GM18909 (cell line): Measurements from ENCODE around the gene CRABP2.

Experiments used
- ATAC-seq: cut with Tn5 transposase; IDR thresholded peaks from one replicate; pipeline ENCODE4 v1.9.1; 2021; ENCODE audit warnings: mild to moderate bottlenecking; ENCODE audit not compliant: unreplicated experiment, poor library complexity

Gene CRABP2

DNA sequence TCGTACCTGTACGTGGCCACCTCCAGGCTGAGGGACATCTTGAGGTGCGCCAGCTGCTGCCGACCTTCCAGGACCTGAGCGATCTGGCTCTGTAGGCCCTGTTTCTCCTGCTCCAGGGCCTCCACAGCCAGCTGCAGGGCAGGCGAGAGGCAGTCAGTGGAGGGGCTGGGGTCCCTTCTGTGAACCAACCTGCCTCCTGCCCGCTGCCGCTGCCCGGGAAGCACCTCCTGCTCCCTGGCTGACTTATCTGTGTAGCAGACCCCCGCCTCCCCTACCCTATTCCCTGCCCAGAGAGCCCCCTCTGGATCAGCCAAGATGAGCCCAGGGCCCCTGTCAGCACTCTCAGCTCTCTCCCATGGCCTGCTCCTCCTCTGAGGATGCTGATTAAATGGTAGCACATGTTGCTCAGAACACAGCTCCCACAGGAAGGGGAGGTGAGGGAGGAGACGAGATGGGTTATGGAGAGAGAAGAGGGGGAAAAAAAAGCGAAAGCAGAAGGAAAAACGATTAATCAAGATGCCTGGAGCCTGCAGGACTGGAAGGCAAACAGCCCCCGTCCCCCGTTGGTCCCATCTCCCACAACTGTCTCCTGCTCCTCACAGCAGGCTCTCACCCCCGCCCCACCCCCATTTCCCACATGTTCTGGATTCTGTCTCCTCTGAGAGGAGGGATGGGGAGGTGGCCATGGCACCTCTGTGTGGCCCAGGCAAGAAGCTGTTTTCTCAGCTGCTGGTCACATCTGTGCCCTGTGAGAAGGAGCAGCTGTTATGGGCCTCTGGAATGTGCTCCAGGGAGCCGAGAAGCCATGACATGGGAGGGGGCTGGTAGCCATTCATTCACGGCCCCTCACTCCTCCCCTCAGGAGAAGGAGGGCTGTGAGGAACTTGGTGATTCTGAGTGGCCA is 29.9 kb downstream of the CRABP2 start:
- no peak for ATAC-seq

DNA sequence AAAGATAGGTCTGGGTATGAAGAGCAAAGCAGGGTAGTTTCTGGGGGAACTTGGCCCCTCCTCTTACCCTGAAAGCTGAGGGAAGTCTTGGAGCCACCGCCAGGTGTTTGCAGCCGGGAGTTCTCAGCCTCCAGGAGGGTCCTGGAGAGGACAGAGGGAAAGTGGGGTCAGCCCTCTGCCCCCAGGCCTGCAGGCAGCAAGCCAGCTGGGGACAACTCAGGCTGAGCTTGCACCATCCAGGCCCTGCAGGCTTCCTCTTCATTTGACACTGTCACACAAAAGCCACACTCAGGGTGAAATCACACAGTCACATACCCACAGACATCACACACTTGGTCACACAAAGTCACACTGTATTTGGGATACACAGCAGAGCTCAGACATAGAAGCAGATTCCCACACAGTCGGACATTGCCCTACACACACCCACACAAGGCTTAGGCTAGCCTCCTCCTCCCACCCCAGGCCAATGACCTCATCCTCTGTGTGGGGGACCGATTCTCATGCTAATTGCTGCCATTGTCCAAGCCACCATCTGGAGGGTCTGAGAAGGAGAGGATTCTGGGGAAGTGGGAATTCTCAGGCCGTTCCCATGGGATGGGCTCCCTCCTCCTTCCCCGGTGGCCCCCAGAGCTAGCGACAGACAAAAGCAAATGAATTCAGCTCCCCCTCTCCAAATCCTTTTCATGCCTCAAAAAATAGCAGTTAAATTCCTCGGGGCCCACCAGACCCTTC is 31.8 kb downstream of the CRABP2 start:
- ATAC-seq = no peak

DNA sequence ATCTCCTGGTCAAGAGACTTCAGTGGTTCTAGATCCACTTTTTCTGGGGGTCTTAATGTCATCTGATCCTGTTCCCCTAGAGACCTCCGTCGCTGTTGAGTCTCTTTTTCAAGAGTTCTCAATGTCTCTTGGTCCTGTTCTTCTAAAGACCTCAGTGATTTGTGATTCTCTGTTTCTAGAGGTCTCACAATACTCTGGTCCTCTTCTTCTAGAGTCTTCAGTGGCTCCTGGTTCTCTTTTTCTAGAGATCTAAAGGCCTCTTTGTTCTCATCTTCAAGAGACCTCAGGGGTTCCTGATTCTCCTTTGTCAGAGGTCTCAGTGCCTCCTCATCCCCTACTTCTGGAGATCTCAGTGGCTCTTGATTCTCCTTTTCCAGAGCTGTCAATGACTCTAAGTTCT is 33.6 kb downstream of the CRABP2 start:
- no peak for ATAC-seq

DNA sequence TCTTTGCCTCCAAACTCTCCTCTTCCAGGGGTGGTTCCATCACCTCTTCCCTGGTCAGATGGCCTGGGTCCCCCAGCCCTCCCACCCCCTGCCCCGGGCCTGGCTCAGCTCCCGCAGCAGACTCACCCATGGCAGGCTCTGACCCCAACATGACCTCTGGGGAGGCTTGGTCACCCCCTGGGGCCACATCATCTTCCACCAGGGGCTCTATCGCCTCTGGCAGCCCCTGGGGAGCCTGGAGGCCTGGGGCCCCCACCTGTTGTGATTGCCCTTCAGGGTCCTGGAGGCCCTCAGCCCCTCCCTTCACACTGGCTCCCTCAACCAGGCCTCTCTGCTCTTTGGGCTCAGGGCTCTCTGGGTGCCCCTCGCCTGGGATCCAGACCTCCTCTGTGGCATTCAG is 34.6 kb downstream of the CRABP2 start:
- ATAC-seq = no peak

DNA sequence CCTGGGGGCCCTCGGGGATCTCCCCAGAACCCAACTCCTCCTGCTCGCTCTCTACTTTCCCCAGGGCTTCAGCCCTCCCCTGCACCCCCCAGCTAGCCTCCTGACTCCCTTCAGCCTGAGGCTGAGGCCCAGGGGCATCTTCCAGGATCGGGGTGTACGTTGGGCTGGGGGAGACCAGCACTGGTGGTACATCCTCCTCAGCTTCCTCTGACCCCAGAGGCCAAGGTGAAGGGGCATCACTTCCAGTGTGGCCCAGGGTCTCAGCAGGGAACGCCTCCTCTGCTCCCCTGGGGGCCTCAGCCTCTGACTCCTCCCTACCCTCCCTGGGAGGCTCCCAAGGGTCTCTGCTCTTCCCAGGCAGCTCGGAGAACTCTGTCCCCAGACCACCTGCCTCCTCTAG is 35.0 kb downstream of the CRABP2 start:
- ATAC-seq = no peak

DNA sequence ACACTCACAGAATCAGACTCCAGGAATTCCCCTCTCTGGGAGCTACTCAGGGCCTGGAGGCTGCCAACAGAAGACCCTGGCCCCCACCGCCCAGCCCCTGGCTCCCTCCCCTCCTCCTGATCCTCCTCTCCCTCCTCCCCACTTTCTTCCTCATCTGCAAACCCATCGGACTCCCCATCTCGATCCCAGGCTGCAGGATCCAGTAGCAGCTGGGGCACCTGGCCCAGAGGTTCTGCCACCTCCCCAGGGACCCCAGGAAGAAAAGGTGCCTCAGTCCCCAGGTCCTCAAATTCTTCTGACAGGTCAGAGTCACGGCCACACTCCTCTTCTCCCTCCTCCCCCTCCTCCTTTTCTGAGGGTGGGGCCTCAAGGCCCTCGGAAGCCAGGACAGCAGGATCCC is 35.6 kb downstream of the CRABP2 start:
- no peak for ATAC-seq

DNA sequence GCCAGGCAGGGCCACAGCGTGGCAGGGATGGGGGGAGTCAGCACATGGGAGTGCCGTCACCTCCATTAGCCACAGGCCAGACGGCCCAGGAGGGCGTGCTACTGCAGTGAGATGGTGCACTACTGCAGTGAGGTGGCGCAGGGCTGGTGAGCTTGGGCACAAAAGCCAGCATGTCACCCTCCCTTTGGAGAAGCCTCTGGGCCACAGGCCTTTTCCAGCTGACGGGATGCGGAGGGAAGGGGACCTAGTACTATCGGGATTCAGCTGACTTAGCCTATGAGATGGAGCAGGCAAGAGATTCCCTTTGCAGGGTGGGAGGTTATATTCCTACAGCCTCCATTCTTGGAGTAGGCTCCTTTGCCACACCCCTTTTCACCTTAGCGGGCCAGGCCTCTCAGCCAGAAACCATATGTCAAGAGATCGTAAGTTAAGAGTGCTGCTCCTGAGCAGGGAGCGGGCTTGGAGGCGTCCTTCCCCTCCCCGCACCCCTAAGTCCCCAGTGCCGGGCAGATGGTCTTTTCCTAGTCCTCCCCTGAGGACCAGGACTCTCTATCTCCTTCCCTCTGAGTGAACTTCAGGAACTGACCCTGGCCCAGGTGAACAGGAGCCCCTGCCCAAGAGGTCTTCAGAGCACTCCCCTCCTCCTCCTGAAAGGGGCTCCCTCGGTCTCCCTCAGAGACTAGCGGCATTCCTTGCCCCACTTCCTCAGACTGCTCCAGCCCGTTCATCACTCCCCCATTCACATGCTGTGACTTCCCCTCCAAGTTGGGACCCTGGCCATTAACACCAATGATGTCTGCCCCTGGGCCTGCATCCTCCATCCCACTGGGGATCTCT is 36.4 kb downstream of the CRABP2 start:
- no peak for ATAC-seq

DNA sequence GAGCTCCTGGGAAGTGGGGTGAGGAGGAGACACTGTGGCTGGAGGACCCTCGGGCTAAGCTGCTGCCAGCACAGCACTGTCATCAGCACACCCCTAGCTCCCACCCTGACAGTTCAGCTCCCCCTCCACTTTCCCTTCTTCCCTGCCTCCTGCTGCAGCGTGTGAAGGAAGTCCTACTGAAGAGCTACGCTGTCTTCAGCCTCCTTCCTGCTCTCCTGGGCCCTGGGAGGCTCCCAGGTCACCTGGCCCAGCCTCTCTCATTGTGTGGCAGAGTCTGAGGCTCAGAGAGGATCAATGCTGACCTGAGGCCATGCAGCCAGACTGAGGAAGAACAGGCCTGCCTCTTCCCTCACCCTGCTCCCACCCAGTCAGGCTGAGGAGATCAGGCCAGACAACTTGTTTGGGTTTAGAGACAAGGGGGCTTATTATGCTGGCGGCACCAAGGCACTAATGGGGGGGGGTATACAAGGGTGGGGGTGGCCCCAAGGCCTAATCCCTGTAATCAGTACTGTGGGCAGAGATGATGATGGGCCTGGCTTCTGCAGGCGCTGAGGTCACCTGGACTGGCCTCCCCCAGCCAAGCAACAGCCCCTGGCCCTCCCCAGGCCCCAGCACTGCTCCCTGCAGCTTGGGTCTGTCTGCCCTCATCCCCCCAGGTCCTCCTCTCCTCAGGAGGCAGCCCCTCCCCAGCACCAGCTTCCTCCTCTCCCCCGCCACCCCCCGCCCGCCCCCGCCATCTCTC is 37.2 kb downstream of the CRABP2 start:
- ATAC-seq = no peak

DNA sequence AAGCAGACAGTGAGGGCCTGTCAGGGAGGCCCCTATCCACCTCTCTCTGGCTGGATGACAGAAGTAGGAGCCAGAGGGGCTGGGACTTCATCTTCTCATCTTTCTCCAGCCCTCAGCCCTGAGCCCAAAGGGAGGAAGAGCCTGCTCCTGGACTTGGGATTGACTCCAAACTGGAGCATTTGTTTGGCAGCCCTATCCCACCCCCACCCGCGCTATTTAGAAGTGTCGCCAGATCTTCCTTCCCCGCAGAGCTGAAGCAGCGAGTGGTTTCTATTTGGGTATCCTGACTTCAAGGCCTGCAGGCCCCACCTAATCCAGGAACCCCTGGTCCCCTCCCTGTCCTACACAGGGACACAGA is 37.8 kb downstream of the CRABP2 start:
- no peak for ATAC-seq

DNA sequence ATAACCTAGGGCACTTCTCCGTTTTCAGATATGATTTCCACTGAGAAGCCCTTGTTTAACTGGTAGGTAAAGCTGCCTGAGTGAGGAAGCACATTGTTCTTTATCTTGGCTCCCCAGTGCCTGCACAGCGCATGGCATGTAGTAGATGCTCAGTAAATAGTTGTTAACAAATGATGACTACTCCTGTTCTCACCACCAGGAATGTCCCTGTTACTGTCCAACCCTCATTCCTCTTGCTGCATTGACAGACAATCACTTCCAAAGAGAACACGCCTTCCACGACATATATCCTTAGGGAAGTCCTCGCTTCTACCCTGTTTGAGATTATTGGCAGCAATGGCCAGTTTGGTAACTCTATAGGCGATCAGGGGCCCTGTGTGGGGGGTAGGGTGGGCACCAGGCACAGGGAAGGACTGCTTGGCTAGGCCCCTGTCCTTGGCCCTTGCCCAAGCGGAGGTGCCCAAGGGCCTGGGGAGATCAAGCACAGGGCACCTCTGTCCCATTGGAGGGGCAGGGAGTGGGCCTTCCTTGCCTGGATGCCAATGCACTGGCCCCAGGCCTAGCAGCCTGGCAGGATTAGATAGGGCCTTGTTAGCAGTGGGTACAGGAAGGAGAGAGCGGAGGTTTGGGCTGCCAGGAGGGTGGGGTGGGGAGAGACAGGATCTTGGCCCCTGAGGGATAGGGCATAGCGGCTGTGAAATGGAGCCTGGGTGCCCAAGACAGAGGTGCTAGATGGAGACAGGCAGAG is 38.3 kb downstream of the CRABP2 start:
- no peak for ATAC-seq

DNA sequence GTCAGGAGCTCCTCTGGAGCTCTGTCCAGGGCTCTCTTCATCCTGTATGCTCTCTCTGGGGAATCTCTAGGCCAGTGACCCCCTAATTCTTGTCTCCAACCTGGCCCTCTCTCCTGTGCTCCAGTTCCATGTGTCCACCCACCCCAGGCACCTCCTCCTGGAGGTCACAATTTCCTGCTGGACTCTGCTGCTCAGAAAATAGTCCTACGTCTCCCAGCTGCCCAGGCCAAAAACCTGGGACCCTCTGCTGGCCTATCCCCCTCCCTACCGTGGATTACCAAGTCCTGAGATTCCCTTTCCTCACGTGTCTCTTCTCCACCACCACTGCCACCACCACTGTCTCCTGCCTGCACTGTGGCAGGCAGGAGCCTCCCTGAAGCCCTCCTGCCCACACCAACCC is 39.8 kb downstream of the CRABP2 start:
- no peak for ATAC-seq

DNA sequence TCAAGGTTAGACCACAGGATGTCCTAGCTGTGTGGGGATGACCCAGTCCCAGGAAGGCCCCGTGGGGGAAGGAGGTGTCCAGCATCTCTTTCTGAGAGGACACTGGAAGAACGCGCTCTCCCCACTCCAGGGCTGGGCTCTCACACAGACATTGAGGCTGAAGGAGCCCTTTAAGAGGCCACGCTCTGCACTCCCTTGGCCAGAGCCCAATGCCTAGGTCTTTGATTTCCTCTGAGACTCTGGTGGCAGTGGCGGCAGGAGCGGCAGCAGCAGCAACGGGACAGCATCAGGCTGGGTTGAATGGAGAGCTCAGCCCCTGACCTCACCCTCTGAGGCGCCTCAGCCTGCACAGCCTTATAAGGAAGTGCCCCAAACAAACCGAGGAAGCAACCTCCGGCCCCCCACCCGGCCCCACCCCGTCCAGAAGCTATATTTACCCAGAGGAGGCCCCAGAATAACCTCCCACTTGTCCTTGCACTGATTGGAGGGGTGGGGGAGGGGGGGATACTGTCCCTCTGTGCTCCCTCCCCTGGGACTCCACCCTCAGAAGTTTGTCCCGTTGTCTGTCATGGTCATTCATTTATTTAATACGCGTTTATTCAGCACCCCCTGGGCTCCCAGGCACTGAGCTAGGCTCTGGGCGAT is 40.5 kb downstream of the CRABP2 start:
- no peak for ATAC-seq

DNA sequence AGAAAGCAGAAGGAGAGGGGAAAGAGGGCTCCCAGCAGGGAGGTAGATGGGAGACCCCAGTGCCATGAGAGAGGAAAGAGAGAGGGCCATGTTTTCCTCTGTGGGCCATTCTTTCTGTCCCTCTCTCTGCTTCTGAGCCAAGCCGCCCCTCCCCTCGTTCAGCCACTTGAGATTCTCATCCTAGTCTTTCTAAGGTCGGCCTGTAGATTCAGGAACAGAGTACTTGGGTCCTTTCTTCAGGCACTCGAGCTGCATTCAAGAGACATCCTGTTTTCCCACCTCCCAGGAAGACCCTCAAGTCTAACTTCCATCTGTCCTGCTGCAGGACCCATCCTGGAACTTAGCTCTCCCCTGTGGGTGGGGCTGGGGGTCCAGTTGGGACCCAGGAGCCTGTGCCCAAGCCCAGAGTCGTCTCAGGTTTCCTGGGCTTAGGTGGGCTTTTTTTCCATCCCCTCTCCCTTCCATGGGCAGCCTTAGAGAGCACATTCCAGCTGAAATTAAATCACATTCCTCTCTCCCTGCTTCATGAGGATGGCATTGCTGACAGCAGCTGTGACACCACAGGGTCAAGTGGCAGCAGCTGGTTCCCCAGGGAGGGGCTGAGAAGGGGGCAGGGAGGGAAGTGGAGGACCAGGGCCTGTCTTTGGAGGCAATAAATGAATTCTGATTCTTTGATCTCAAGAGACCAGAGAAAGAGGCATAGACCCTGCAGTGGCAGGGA is 41.2 kb downstream of the CRABP2 start:
- no peak for ATAC-seq

DNA sequence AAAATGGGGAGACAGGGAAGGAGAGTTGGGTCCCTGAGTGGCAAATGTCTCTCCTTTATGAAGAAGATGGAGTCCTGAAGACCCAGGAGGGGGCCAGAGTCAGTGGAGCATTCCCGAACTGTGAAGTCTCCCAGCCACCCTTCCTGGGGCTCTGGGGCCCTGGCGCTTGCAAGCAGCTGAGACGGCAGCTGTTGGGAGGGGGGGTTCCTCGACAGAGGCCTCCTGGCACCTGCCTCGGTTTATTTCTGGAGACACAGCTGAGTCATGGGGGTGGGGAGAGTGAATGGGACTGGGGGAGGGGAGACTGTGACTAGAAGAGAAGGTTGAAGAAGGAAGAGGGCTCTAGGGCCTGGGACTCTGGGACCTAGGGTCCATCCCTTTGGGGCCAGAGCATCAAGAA is 42.2 kb downstream of the CRABP2 start:
- ATAC-seq = no peak

DNA sequence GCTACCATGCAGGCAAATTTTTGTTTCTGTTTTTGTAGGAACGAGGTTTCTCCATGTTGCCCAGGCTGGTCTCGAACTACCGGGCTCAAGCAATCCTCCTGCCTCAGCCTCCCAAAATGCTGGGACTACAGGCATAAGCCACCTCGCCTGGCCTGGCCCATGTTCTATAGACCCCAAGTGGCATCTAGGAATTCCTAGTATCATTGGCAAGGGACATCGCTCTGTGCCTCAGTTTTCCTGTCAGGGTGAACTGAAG is 42.7 kb downstream of the CRABP2 start:
- no peak for ATAC-seq

DNA sequence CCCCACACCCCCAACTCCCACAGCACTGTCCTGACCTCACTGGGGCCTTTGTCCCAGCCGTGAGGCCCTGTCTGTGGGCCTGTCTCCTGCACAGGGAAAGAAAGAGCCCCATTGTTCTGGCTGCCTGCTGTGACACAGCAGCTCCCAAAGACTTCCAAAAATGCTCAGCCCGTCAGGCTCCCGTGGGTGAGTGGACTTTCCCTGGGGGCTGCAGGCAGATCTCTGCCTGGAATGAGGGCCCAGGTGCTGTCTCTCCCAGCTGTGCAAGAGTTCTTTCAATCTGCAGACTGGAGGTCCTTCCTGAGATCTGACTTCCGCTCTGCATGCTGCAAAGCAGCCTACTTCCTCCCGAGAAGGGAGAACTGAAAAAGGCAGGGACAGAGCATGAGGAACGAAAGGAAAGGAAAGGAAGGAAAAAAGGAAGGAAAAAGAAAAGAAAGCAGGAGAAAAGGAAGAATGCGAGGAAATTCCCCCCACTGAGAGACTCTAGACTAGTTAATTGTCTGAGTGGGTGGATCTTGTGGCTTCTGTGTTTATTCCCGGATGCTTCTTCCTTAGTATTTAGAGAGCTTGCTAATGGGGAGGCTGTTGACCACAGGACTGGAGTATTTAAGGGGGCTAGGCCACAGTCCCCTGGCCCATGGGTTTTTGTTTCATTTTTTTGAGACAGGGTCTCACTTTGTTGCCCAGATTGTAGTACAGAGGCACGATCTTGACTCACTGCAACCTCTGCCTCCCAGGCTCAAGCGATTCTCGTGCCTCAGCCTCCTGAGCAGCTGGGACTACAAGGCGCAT is 43.2 kb downstream of the CRABP2 start:
- ATAC-seq = no peak

DNA sequence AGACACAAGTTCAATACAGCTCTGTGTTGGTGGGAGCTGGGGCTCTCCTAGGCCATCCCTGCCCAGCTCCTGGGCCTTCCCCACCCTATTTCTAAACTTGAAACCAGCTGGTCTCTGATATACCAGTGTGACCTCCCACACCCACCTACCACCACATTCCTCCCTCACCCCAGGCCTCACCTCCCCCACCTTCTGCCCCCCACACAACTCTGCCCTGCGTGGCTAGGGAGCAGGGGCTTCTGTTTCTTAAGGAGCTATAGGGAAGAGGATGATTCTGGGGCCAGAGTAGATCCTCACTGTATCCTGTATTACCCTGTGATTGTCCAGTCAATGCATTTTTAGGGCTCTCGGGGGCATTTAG is 44.7 kb downstream of the CRABP2 start:
- ATAC-seq = peak; percentile 2
